Cardiac fibroblast (primary cell): Measurements from ENCODE around the gene FAM234A.

ENCODE experiments used
- DNase-seq, 2 donors: peaks; one replicate each; pipeline versions ENCODE4 v3.0.0 to v3.0.0-alpha.2; 2010; ENCODE audit warnings: low read depth in 2 of 2
- H3K4me3 ChIP-seq, 2 donors: replicated peaks in 1 of 2; 1 replicate in 1 of 2; 2 replicates in 1 of 2; pipeline ENCODE4 v1.5.1; 2011; ENCODE audit warnings: low read depth in 2 of 2, low read length in 2 of 2, mild to moderate bottlenecking in 2 of 2, moderate library complexity in 1 of 2
- CTCF ChIP-seq: IDR thresholded peaks from one replicate; pipeline ENCODE4 v1.5.1; 2011; ENCODE audit warnings: low read depth, mild to moderate bottlenecking, low read length, inconsistent platforms

Gene FAM234A

GRCh38 chr16:311725-312124 lies 77.1 kb downstream of the FAM234A start:
- no peak overlapping the region for H3K4me3 ChIP-seq
- no peak for TF ChIP-seq CTCF
- no peak for DNase-seq

- H3K4me3 ChIP-seq, result no peak overlapping the region
- no peak for TF ChIP-seq CTCF
- DNase-seq, result no peak
Measured at GRCh38 chr16:314351-314750, 79.7 kb downstream of the FAM234A start.

GRCh38 chr16:314795-315299 lies 80.2 kb downstream of the FAM234A start:
- no peak for DNase-seq
- no peak overlapping the region for H3K4me3 ChIP-seq
- TF ChIP-seq CTCF, result no peak
